ENCODE data around the gene L3HYPDH. TPM values are rescaled to one million over a fixed set of nuclear protein-coding genes. Genes with fewer than 3 reads are reported as not detected.

The L3HYPDH gene
- total RNA-seq, 1 experiment from 2014 or later, result 27.3 TPM

DNA sequence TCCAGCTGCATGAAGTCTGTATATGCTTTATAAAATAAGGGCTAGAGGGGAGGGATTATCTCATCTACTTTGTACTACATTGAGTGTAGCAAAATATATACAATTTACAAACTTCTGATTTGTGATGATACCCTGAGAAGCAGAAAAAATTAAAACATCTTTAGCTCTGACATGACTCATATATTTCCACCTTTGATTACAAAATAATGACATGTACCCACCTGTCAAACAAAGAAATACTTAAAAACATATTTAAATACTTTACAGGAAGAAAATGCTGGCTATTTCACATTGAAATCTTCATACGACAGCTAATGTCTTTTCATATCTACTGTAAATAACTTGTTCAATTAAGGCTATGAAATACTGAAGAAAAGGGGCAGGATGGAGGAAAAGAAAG, 22.3 kb downstream of the L3HYPDH start:
- TF ChIP-seq, protein P1, sequence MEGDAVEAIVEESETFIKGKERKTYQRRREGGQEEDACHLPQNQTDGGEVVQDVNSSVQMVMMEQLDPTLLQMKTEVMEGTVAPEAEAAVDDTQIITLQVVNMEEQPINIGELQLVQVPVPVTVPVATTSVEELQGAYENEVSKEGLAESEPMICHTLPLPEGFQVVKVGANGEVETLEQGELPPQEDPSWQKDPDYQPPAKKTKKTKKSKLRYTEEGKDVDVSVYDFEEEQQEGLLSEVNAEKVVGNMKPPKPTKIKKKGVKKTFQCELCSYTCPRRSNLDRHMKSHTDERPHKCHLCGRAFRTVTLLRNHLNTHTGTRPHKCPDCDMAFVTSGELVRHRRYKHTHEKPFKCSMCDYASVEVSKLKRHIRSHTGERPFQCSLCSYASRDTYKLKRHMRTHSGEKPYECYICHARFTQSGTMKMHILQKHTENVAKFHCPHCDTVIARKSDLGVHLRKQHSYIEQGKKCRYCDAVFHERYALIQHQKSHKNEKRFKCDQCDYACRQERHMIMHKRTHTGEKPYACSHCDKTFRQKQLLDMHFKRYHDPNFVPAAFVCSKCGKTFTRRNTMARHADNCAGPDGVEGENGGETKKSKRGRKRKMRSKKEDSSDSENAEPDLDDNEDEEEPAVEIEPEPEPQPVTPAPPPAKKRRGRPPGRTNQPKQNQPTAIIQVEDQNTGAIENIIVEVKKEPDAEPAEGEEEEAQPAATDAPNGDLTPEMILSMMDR (IDR thresholded peaks at IDR 0.05; ENCODE audit: unreplicated experiment), result no peak
- BruUV-seq (replicated peaks), result no TSS peak
- no peak overlapping the region for H3K27ac Mint-ChIP-seq (ENCODE audit: unreplicated experiment)
- intact Hi-C loops (cut with micrococcal nuclease; ENCODE audit: unreplicated experiment), result no loop called here
- no peaks in the 10 kb centered on the region for H3K27me3 Mint-ChIP-seq (ENCODE audit: unreplicated experiment)
- no peaks in the 10 kb centered on the region for H3K9me3 Mint-ChIP-seq (ENCODE audit: low read depth, unreplicated experiment)
- CTCF ChIA-PET, result no interaction called here
- peaks cover 17% of the 10 kb centered on the region for H3K36me3 Mint-ChIP-seq (ENCODE audit: insufficient read depth, unreplicated experiment)
- H3K4me3 Mint-ChIP-seq (ENCODE audit: low read depth, unreplicated experiment), result no peak overlapping the region
- H3K4me1 Mint-ChIP-seq (ENCODE audit: low read depth, unreplicated experiment), result no peaks in the 10 kb centered on the region
- DNase-seq, result no peak

DNA sequence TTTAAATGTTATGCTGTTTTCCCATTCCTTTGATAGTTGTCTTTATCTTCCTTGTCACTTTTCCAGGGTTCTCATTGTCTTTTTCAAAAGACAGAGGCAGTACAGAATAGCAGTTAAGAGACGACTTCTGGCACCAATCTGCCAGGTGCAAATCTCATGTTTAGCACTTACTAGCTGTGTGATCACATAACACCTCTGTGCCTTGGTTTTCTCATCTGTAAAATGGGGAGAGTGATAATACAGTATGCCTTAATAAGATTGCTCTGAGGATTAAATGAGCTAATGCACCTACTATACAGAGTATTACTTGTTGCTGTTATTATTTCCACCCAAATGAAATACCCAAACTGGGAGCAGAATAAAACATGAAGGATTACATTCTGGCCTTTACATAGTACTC, 23.8 kb downstream of the L3HYPDH start:
- DNase-seq, result no peak
- TF ChIP-seq, protein P1 (IDR thresholded peaks at IDR 0.05; ENCODE audit: unreplicated experiment), result no peak
- no peak overlapping the region for H3K27ac Mint-ChIP-seq (ENCODE audit: unreplicated experiment)
- H3K27me3 Mint-ChIP-seq (ENCODE audit: unreplicated experiment), result no peaks in the 10 kb centered on the region
- no peak overlapping the region for H3K4me3 Mint-ChIP-seq (ENCODE audit: low read depth, unreplicated experiment)
- BruUV-seq (replicated peaks), result no TSS peak
- H3K4me1 Mint-ChIP-seq (ENCODE audit: low read depth, unreplicated experiment), result no peaks in the 10 kb centered on the region
- CTCF ChIA-PET, result no interaction called here
- H3K36me3 Mint-ChIP-seq (ENCODE audit: insufficient read depth, unreplicated experiment), result peaks cover 17% of the 10 kb centered on the region
- no peaks in the 10 kb centered on the region for H3K9me3 Mint-ChIP-seq (ENCODE audit: low read depth, unreplicated experiment)
- intact Hi-C loops (cut with micrococcal nuclease; ENCODE audit: unreplicated experiment), result no loop called here

DNA sequence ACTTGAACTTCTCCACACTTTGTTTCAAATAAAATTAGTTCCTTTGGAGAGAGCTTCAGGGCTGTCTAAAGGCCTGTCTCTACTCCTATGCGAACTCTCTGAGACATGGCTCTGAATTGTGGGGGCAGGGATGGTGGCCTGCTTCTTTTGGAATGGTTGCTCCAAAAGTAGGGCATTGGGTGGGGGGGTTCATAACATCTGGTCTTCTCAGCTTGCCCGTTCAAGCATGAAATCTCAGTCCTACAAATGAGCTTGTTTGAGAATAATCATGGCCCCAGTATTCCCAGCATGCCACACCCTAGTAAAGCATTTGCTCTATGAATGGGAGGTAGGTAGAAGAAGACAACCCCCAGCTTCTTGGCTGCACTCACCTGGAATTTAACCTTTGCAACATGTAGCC, 25.7 kb downstream of the L3HYPDH start:
- intact Hi-C loops (cut with micrococcal nuclease; ENCODE audit: unreplicated experiment), result no loop called here
- no peaks in the 10 kb centered on the region for H3K27me3 Mint-ChIP-seq (ENCODE audit: unreplicated experiment)

DNA sequence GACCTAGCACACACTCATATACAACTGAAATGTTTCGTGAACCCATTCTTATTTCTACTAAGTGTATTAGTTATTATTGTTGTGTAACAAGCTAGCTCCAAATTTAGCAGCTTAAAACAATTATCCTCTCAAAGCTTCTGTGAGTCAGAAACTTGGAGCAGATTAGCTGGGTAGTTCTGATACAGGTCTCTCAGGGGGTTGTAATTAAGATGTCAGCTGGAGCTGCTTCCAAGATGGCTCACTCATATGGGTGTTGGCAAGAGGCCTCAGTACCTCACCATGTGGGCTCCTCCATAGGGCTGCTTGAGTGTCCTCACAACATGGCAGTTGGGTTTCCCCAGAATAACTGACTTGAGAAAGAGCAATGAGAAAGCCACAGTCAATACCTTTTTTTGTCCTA, 28.8 kb downstream of the L3HYPDH start:
- H3K9me3 Mint-ChIP-seq (ENCODE audit: low read depth, unreplicated experiment), result no peaks in the 10 kb centered on the region
- H3K4me1 Mint-ChIP-seq (ENCODE audit: low read depth, unreplicated experiment), result no peaks in the 10 kb centered on the region
- H3K36me3 Mint-ChIP-seq (ENCODE audit: insufficient read depth, unreplicated experiment), result peaks cover 12% of the 10 kb centered on the region
- no peaks in the 10 kb centered on the region for H3K27me3 Mint-ChIP-seq (ENCODE audit: unreplicated experiment)
- H3K4me3 Mint-ChIP-seq (ENCODE audit: low read depth, unreplicated experiment), result no peak overlapping the region
- DNase-seq, result no peak
- TF ChIP-seq, protein P1 (IDR thresholded peaks at IDR 0.05; ENCODE audit: unreplicated experiment), result no peak
- CTCF ChIA-PET, result no interaction called here
- no TSS peak for BruUV-seq (replicated peaks)
- H3K27ac Mint-ChIP-seq (ENCODE audit: unreplicated experiment), result no peak overlapping the region
- intact Hi-C loops (cut with micrococcal nuclease; ENCODE audit: unreplicated experiment), result no loop called here

More for the DNA sequence above, 25.7 kb downstream of the L3HYPDH start:
- H3K4me1 Mint-ChIP-seq (ENCODE audit: low read depth, unreplicated experiment), result no peaks in the 10 kb centered on the region
- BruUV-seq (replicated peaks), result no TSS peak
- TF ChIP-seq, protein P1 (IDR thresholded peaks at IDR 0.05; ENCODE audit: unreplicated experiment), result no peak
- no peak for DNase-seq
- H3K4me3 Mint-ChIP-seq (ENCODE audit: low read depth, unreplicated experiment), result no peak overlapping the region
- CTCF ChIA-PET, result no interaction called here
- no peak overlapping the region for H3K27ac Mint-ChIP-seq (ENCODE audit: unreplicated experiment)
- no peaks in the 10 kb centered on the region for H3K9me3 Mint-ChIP-seq (ENCODE audit: low read depth, unreplicated experiment)
- peaks cover 12% of the 10 kb centered on the region for H3K36me3 Mint-ChIP-seq (ENCODE audit: insufficient read depth, unreplicated experiment)

Measured in Calu3 (cell line).